ENCODE data around the gene COX20. TPM values are rescaled to one million over a fixed set of nuclear protein-coding genes. Genes with fewer than 3 reads are reported as not detected.

Gene COX20
- total RNA-seq, 1 experiment from 2014 or later = 55.0 TPM

DNA sequence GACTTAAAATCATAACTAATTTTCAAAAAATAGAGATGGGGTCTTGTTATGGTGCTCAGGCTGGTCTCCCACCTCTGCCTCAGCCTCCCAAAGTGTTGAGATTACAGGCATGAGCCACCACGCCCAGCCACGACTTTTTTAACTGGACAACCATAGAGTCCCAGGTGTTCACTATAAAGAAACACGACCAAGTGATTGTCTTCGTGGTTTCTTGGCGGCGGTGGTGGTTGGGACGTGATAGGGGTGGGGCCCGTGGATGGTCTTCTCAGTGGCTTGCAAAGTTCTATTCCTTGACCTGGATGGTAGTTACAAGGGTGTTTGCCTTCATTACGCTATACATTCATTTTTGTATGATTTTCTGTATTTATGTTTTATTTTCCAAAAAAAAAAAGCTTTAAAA lies 34.6 kb upstream of the COX20 start:
- intact Hi-C loops (cut with micrococcal nuclease; ENCODE audit: unreplicated experiment) = loop anchor here (5.0 kb wide), 1 partner anchor 691 kb away; no protein-coding TSS in a partner anchor
- no TSS peak for BruUV-seq (replicated peaks)

DNA sequence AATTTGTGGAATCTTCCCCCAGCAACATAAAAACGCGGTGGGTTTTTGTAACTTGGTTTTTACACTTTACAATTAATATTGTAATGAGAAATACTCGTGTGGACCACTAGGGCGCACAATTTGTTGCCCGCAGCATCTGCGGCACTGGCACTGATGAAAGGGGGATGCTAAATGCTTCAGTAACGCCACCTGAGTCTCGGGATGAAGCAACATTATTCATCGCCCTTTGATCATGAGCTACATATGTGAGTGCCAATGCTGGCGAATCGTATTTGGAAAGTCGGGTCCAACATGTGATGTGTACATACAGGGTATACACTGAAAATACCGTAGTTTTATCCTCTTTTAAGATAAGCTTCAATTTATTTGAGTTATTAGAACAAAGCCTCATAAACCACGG lies 34.2 kb upstream of the COX20 start:
- Histone ChIP-seq H3K4me1 (ENCODE audit: control insufficient read depth, insufficient read depth, low read length) (no peaks in the 10 kb centered on the region), H3K27me3 (ENCODE audit: control insufficient read depth, insufficient read depth, low read length) (no peaks in the 10 kb centered on the region), H3K27ac (ENCODE audit: low read length) (no peak overlapping the region), H3K4me3 (ENCODE audit: low read depth in 2 of 2, low read length in 2 of 2) (no peak overlapping the region), H3K36me3 (ENCODE audit: control insufficient read depth, insufficient read depth, low read length) (no peaks in the 10 kb centered on the region), H3K9me3 (ENCODE audit: control insufficient read depth, insufficient read depth, low read depth, low read length) (no peaks in the 10 kb centered on the region)
- in situ Hi-C loops (cut with HindIII; ENCODE audit: low pct_unique_long_range_greater_than_20kb, low sequenced_read_pairs) = no loop called here
- DNase-seq (ENCODE audit: low read depth, low spot score) = peak; percentile 17
- TF ChIP-seq, protein P1, sequence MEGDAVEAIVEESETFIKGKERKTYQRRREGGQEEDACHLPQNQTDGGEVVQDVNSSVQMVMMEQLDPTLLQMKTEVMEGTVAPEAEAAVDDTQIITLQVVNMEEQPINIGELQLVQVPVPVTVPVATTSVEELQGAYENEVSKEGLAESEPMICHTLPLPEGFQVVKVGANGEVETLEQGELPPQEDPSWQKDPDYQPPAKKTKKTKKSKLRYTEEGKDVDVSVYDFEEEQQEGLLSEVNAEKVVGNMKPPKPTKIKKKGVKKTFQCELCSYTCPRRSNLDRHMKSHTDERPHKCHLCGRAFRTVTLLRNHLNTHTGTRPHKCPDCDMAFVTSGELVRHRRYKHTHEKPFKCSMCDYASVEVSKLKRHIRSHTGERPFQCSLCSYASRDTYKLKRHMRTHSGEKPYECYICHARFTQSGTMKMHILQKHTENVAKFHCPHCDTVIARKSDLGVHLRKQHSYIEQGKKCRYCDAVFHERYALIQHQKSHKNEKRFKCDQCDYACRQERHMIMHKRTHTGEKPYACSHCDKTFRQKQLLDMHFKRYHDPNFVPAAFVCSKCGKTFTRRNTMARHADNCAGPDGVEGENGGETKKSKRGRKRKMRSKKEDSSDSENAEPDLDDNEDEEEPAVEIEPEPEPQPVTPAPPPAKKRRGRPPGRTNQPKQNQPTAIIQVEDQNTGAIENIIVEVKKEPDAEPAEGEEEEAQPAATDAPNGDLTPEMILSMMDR (IDR thresholded peaks at IDR 0.05) = peak; percentile 82
- TF ChIP-seq, protein P2, sequence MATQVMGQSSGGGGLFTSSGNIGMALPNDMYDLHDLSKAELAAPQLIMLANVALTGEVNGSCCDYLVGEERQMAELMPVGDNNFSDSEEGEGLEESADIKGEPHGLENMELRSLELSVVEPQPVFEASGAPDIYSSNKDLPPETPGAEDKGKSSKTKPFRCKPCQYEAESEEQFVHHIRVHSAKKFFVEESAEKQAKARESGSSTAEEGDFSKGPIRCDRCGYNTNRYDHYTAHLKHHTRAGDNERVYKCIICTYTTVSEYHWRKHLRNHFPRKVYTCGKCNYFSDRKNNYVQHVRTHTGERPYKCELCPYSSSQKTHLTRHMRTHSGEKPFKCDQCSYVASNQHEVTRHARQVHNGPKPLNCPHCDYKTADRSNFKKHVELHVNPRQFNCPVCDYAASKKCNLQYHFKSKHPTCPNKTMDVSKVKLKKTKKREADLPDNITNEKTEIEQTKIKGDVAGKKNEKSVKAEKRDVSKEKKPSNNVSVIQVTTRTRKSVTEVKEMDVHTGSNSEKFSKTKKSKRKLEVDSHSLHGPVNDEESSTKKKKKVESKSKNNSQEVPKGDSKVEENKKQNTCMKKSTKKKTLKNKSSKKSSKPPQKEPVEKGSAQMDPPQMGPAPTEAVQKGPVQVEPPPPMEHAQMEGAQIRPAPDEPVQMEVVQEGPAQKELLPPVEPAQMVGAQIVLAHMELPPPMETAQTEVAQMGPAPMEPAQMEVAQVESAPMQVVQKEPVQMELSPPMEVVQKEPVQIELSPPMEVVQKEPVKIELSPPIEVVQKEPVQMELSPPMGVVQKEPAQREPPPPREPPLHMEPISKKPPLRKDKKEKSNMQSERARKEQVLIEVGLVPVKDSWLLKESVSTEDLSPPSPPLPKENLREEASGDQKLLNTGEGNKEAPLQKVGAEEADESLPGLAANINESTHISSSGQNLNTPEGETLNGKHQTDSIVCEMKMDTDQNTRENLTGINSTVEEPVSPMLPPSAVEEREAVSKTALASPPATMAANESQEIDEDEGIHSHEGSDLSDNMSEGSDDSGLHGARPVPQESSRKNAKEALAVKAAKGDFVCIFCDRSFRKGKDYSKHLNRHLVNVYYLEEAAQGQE (IDR thresholded peaks at IDR 0.05; ENCODE audit: insufficient read depth in 1 of 2, low read depth in 2 of 2, low read length in 1 of 2) = no peak
- 0 out of 2 replicates have a peak, but pooled peaks have one; percentile 29 for TF ChIP-seq TCF7L2 (IDR thresholded peaks at IDR 0.05; ENCODE audit: low read depth, low read length)
- intact Hi-C loops (cut with micrococcal nuclease; ENCODE audit: unreplicated experiment) = loop anchor here (5.0 kb wide), 1 partner anchor 691 kb away; no protein-coding TSS in a partner anchor
- ATAC-seq = 0 out of 2 replicates have a peak, but pooled peaks have one; percentile 44
- POLR2A ChIA-PET = no interaction called here
- BruUV-seq (replicated peaks) = no TSS peak
- CTCF ChIA-PET = interaction anchor here (0.7 to 0.9 kb wide), 4 partner anchors 10 to 298 kb away, joined by 3 to 6 read pairs (median 4); no protein-coding TSS in a partner anchor

More for the DNA sequence above, 34.6 kb upstream of the COX20 start:
- ChIA-PET CTCF (interaction anchor here (0.7 to 0.9 kb wide), 3 partner anchors 10 to 298 kb away, joined by 3 to 6 read pairs (median 5); no protein-coding TSS in a partner anchor), POLR2A (no interaction called here)
- H3K27ac ChIP-seq (ENCODE audit: low read length) = no peak overlapping the region
- no peaks in the 10 kb centered on the region for H3K9me3 ChIP-seq (ENCODE audit: control insufficient read depth, insufficient read depth, low read depth, low read length)
- H3K27me3 ChIP-seq (ENCODE audit: control insufficient read depth, insufficient read depth, low read length) = no peaks in the 10 kb centered on the region
- no peak overlapping the region for H3K4me3 ChIP-seq (ENCODE audit: low read depth in 2 of 2, low read length in 2 of 2)
- H3K4me1 ChIP-seq (ENCODE audit: control insufficient read depth, insufficient read depth, low read length) = no peaks in the 10 kb centered on the region
- no peaks in the 10 kb centered on the region for H3K36me3 ChIP-seq (ENCODE audit: control insufficient read depth, insufficient read depth, low read length)
- DNase-seq (ENCODE audit: low read depth, low spot score) (no peak), ATAC-seq (no peak)
- in situ Hi-C loops (cut with HindIII; ENCODE audit: low pct_unique_long_range_greater_than_20kb, low sequenced_read_pairs) = no loop called here
- no peak for TF ChIP-seq SIN3A (IDR thresholded peaks at IDR 0.05; ENCODE audit: borderline replicate concordance, insufficient read depth, low read depth, low read length)
- TF ChIP-seq, protein P1 (IDR thresholded peaks at IDR 0.05) = no peak

All from Panc1 (cell line).